GM04504 (cell line): ENCODE data around the gene WDTC1.
"Not testable (repeated sequence)": the region's sequence is repeated elsewhere in the genome, so short reads cannot be mapped to it uniquely, and the experiment has no call there.

Experiments
- DNase-seq: peaks from one replicate; pipeline ENCODE4 v3.0.0-alpha.2; 2012; ENCODE audit warnings: low read depth

Gene WDTC1

DNA sequence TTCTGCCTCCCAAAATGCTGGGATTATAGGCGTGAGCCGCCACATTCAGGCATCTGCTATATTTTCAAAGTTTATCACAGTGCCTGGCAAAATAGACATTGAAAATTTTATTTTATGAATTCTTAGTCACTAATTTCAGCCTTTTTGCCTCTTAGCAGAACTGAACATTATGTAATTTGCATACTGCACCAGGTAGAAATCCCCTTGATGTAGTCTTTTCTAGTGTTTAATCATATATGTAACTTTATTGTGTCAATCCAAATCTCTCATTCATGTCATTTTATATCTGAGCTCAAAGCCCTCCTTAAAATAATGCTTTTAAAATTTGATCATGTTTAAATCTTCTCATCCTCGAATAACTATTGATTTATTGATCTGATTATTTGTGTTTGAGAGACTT is 19.2 kb downstream of the WDTC1 start:
- DNase-seq: no peak

- DNase-seq: no peak
Observed at GRCh38 chr1:27255136-27255535, 20.7 kb downstream of the WDTC1 start.

GRCh38 chr1:27257155-27257554 is 22.7 kb downstream of the WDTC1 start:
- DNase-seq: no peak

DNA sequence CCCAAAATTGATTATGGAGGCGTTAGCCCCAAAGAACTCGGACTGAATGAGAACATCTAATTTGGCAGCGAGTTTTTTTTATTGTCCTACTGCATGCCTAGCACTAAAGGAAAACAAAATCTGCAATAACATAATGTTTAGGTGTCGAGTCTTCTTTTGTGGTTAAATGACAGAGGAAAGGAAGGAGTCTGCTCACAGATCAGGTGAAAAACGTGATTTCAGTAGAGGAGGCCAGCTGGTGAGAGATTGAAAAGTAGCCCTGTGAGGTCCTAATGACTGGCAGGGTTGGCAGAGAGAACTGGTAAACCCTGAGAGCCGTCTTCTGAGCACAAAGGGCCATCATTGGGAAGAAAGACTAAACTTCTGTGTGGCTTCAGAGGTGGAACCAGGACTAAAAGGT is 24.2 kb downstream of the WDTC1 start:
- no peak for DNase-seq

GRCh38 chr1:27267153-27267552 is 32.7 kb downstream of the WDTC1 start:
- DNase-seq: no peak

- DNase-seq: no peak
Observed at GRCh38 chr1:27269276-27269675, 34.8 kb downstream of the WDTC1 start.

- DNase-seq: no peak
Observed at GRCh38 chr1:27274204-27274603, 39.8 kb downstream of the WDTC1 start.

GRCh38 chr1:27275696-27276095 is 41.3 kb downstream of the WDTC1 start:
- no peak for DNase-seq

GRCh38 chr1:27284425-27285273 is 50.2 kb downstream of the WDTC1 start:
- DNase-seq: peak; percentile 38

- no peak for DNase-seq
Observed at GRCh38 chr1:27285274-27285660, 50.8 kb downstream of the WDTC1 start.

GRCh38 chr1:27285821-27286220 is 51.4 kb downstream of the WDTC1 start:
- not testable (repeated sequence) for DNase-seq

DNA sequence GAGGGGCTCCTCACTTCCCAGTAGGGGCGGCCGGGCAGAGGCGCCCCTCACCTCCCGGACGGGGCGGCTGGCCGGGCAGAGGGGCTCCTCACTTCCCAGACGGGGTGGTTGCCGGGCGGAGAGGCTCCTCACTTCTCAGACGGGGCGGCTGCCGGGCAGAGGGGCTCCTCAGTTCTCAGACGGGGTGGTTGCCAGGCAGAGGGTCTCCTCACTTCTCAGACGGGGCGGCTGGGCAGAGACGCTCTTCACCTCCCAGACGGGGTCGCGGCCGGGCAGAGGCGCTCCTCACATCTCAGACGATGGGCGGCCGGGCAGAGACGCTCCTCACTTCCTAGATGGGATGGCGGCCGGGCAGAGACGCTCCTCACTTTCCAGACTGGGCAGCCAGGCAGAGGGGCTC is 54.7 kb downstream of the WDTC1 start:
- DNase-seq: not testable (repeated sequence)

- DNase-seq: no peak
Observed at GRCh38 chr1:27290581-27290980, 56.1 kb downstream of the WDTC1 start.

GRCh38 chr1:27292106-27292505 is 57.7 kb downstream of the WDTC1 start:
- no peak for DNase-seq

GRCh38 chr1:27293915-27294314 is 59.5 kb downstream of the WDTC1 start:
- DNase-seq: no peak

GRCh38 chr1:27296773-27297291 is 62.4 kb downstream of the WDTC1 start:
- no peak for DNase-seq

DNA sequence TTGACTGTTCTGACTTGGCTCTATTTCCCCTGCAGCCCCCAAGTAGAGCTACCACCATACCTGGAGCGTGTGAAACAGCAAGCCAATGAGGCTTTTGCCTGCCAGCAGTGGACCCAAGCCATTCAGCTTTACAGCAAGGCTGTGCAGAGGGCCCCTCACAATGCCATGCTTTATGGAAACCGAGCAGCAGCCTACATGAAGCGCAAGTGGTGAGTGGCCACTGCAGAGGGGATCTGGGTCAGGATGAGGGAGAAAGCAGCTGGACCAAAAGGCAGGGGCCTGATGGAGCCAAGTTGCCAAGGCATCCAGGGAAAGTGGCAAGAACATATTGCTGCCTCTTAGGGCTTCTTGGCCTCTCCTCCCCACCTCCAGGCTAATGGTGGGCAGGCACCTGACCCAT is 63.5 kb downstream of the WDTC1 start:
- DNase-seq: no peak

GRCh38 chr1:27298632-27299384 is 64.4 kb downstream of the WDTC1 start:
- DNase-seq: no peak

- DNase-seq: peak; percentile 99
Observed at GRCh38 chr1:27299385-27300271, 65.2 kb downstream of the WDTC1 start.

DNA sequence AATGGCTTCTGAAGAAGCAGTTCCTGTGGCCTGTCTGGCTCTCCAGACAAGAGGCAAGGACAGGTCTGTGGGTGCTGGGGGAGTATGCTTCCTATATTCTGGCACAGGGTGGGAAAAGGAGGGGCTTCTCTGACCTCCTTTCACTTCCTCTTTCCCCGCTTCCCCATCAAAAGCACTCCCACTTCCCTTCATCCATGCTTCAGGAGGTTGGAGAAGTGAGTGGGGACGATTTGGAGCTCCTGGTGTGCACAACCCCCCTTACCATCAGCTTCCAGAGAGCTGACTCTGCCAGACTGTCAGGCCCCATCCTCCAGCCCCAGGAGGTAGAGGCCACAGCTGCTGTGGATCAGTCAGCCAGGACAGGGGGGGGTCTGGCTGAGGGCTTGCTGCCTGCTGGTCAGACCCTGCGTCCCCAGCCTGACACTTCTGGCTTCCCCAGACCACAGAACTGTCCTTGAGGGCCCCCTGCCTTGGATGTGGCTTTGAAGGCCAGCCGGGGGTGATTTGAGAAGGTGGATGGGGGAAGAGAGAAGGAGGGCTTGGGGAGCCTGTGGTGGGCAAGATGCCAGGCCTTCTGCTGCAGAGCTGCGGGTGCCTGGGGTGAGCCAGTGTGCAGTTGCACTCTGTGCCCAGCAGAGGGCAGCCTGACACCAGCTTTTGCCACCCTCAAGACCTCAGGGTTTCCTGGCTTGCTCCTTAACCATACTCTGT is 66.1 kb downstream of the WDTC1 start:
- peak; percentile 75 for DNase-seq

DNA sequence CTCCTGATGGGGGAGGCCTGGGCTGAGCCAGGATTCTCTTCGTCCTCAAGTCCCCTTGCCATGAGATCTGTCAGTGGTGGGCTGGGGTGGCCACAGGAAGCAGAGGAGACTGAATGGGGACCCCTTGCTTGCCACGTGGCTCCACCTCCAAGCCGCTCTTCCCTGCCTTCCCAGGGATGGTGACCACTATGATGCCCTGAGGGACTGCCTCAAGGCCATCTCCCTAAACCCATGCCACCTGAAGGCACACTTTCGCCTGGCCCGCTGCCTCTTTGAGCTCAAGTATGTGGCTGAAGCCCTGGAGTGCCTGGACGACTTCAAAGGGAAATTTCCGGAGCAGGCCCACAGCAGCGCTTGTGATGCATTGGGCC is 66.6 kb downstream of the WDTC1 start:
- no peak for DNase-seq
